Choroid plexus epithelial cell (primary cell): ENCODE results near the gene NBEAL1.
"Not testable (repeated sequence)": the region's sequence is repeated elsewhere in the genome, so short reads cannot be mapped to it uniquely, and the experiment has no call there.

Source experiments
- DNase-seq: peaks from one replicate; pipeline ENCODE4 v3.0.0-alpha.2; 2010; ENCODE audit warnings: low read depth
- H3K4me3 ChIP-seq: 2 replicates; pipeline ENCODE4 v1.5.1; 2011; ENCODE audit warnings: low read depth, mild to moderate bottlenecking, control low read depth, low read length, moderate library complexity
- TF ChIP-seq, protein P1 (sequence below): conservative IDR thresholded peaks from 2 replicates; pipeline ENCODE4 v1.5.1; 2011; ENCODE audit warnings: low read depth, mild to moderate bottlenecking, control low read depth, inconsistent platforms, low read length, moderate library complexity

NBEAL1 gene

DNA sequence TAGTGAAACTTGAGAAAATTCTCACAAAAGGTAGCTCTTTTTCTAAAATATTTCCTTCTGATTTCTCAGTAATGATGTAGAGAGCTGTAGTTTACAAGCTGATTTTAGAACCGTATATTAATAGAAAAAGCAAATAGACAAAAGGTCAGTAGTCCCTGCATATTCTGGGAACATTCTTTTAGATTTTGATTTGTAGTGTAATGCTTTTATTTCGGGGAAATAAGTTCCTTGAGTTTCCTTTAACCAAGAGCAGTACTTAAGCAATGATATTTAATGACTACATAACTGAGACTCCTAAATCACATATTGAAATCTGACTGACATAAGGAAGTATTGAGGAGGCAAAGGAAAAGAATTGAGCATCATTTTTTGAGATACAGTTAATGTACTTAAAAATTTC, 22.4 kb downstream of the NBEAL1 start:
- H3K4me3 ChIP-seq = no peak overlapping the region
- TF ChIP-seq, protein P1, sequence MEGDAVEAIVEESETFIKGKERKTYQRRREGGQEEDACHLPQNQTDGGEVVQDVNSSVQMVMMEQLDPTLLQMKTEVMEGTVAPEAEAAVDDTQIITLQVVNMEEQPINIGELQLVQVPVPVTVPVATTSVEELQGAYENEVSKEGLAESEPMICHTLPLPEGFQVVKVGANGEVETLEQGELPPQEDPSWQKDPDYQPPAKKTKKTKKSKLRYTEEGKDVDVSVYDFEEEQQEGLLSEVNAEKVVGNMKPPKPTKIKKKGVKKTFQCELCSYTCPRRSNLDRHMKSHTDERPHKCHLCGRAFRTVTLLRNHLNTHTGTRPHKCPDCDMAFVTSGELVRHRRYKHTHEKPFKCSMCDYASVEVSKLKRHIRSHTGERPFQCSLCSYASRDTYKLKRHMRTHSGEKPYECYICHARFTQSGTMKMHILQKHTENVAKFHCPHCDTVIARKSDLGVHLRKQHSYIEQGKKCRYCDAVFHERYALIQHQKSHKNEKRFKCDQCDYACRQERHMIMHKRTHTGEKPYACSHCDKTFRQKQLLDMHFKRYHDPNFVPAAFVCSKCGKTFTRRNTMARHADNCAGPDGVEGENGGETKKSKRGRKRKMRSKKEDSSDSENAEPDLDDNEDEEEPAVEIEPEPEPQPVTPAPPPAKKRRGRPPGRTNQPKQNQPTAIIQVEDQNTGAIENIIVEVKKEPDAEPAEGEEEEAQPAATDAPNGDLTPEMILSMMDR = no peak
- peak; percentile 53 for DNase-seq

DNA sequence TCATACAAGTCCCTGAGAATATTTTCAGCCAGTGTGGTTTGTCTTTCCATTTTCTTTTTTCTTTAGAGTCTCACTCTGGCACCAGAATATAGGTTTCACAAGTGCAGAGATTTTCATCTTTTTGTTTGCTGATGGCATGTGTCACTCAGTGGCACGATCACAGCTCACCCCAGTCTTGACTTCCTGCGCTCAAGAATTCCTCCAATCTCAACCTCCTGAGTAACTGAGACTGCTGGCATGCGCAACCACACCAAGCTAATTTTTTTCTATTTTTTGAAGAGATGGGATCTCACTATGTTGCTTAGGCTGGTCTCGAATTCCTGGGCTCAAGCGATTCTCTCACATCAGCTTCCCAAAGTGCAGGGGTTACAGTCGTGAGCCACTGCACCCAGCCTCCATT, 23.9 kb downstream of the NBEAL1 start:
- TF ChIP-seq, protein P1 = no peak
- H3K4me3 ChIP-seq = no peak overlapping the region
- DNase-seq = no peak

DNA sequence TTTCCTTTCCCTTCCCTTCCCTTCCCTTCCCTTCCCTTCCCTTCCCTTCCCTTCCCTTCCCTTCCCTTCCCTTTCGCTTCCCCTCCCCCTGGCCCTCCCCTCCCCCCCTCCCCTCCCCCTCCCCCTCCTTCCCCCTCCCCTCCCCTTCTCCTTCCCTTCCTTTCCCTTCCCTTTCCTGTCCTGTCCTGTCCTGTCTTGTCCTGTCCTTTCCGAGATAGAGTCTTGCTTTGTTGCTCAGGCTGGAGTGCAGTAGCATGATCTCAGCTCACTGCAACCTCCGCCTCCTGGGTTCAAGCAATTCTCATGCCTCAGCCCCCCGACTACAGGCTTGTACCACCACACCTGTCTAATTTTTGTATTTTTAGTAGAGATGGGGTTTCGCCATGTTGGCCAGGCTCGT, 24.5 kb downstream of the NBEAL1 start:
- not testable (repeated sequence) for DNase-seq, H3K4me3 ChIP-seq

DNA sequence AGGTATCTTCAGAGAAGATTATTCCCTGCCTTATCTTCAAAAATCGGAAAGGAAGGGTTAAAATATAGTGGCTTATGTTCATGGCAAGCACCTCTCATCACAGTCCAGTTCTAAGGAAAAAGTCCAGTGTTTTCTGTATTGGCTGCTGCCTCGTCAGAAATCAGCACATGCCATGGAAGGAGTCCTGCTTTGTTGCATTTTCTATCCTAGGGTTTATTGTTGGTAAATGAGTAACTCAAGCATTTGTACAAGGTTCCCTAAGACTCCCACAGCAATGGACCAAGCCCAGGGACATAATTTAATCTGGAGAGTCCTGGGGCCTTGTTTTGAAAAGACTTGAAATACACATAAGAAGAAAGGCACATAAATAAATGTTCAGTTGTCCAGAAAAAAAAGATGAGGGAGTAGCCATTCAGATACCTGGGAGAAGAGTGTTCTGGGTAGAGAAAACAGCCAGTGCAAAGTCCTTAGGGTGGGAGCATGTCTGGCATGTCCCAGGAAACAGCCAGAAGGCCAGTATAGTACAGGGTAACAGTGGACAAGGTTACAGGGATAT, 26.4 kb downstream of the NBEAL1 start:
- no peak for DNase-seq
- no peak overlapping the region for H3K4me3 ChIP-seq
- TF ChIP-seq, protein P1 = no peak

DNA sequence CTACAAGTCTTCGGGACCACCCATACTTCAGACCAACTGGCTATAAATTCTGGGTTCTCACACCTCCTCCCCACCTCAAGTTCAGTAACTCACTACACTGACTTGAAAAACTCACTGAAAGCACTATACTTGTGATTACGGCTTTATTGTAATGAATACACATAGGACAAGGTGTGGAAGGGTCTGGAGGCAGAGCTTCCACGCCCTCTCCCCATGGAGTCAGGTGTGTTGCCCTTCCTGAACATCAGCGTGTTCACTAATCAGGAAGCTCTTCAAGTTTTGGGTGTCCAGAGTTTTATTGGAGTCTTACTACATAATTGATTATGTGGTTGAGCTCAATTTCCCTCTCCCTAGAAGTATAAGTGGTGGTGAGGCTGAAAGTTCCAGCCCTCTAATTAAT, 27.5 kb downstream of the NBEAL1 start:
- TF ChIP-seq, protein P1 = no peak
- no peak for DNase-seq
- no peak overlapping the region for H3K4me3 ChIP-seq

DNA sequence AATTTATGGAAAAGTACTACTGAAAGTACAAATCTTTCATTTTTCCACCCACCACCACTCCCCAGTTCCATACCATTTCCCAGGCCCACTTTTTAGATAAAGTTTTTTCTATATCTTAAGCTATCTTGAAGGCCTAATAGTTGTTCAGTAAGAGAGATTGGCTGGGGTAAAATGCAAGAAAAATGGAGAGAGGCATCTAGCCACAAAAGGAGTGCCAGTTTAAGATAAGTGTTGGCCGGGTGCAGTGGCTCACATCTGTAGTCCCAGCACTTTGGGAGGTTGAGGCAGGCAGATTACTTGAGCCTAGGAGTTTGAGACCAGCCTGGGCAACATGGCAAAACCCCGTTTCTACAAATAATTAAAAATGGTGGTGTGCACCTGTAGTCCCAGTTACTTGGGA, 28.6 kb downstream of the NBEAL1 start:
- TF ChIP-seq, protein P1 = no peak
- no peak overlapping the region for H3K4me3 ChIP-seq
- DNase-seq = no peak

DNA sequence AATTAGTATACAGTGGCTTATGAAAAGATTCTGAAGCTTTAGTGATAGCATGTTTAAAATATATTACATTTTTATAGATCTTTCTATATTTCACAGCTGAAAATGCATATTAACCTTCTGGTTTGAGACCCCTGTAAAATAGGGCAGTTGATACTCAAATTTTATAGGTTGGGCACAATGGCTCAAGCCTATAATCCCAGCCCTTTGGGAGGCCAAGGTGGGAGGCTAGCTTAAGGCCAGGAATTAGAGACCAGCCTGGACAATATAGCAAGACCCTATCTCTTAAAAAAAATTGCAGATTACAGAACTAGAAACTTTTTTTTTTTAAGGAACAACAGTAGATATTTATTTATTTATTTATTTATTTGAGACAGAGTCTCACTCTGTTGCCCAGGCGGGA, 31.2 kb downstream of the NBEAL1 start:
- H3K4me3 ChIP-seq = no peak overlapping the region
- TF ChIP-seq, protein P1 = no peak
- DNase-seq = no peak
